Retina (tissue), 1 donor: Measurements from ENCODE around the gene ZNF750.
"Not testable (repeated sequence)": the region's sequence is repeated elsewhere in the genome, so short reads cannot be mapped to it uniquely, and the experiment has no call there.

Source experiments
- DNase-seq: peaks from one replicate; pipeline ENCODE4 v3.0.0-alpha.2; 2016

Gene ZNF750

GRCh38 chr17:82790391-82790790 lies 49.4 kb downstream of the ZNF750 start:
- no peak for DNase-seq

DNA sequence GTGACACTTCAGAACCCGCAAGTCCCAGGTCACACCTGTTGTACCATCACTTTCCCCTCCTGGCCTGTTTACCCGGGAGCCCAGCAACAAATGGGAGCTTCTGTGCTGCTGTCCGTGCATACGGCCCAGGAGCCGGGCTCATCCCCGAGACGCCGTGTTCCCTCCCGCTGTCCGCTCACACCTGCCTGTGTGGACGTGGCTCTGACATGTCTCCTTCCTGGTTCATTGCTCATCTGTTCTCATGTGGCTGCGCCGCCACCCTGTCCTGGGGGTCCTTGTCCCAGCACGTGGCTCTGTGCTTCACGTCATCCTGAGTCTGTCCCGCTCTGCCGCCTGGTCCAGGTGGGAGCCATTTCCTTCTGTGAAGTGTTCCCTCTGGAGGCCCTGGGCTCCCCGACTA lies 50.0 kb downstream of the ZNF750 start:
- no peak for DNase-seq

DNA sequence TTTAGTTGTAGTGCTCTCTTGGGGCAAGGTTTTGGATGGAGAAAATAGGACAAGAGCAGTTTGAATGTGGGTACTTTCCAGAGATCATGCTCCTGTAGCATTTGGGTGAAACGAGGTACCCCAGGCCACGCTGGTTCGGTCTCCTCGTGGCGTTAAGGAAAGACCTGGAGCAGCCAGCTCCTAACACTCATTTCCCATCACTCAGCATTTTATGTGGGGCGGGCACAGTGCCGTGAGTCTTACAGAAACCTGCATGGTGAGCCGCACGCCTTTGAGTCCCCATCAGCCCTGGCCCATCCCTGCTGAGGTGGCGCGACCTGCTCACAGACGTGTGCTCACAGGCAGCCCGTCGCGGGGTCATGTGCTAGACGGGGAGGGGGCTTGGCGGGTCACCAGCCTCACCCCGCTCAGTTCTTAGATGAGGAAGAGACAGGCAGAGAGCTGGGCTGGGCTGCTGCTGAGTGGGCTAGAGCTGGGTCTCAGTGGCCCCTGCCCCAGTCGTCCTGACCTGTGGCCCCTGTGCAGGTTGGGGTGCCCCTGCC lies 50.7 kb downstream of the ZNF750 start:
- no peak for DNase-seq

DNA sequence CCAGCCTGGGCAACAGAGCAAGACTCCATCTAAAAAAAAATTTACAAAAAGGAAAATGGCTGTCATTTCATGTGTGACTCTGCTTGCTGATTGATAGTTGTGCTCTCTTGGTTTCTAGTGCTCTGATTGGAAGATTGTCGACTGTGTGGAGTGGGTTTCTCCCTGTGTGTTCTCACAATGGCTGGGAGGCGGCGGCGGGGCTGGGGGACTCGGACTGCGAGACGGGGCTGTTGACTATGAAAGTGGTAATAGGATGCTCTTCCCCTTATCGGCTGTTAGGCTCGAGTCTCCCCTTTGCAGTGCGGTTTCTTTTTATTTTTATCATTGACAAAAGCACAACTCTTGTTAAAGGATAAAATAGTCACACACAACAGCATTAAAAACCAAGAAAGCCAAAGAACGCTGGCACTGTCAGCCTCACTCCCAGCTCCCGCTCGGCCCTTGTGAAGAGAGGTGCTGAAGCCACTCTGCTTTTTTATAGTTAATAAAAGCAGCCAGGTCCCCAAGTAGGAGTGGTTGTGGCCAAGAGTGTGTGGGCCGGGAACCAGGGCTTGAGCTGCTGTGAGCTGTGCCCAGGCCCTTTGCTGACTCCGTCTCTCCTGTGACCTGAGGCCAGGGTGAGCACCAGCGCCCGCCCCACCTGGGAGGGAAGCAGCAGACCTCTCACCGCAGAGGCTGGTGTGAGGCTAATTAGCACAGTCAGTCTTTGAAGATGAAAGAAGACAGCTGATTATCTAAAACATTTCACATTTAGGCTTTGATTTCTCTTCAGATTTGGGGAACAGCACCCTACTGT lies 51.4 kb downstream of the ZNF750 start:
- no peak for DNase-seq

DNA sequence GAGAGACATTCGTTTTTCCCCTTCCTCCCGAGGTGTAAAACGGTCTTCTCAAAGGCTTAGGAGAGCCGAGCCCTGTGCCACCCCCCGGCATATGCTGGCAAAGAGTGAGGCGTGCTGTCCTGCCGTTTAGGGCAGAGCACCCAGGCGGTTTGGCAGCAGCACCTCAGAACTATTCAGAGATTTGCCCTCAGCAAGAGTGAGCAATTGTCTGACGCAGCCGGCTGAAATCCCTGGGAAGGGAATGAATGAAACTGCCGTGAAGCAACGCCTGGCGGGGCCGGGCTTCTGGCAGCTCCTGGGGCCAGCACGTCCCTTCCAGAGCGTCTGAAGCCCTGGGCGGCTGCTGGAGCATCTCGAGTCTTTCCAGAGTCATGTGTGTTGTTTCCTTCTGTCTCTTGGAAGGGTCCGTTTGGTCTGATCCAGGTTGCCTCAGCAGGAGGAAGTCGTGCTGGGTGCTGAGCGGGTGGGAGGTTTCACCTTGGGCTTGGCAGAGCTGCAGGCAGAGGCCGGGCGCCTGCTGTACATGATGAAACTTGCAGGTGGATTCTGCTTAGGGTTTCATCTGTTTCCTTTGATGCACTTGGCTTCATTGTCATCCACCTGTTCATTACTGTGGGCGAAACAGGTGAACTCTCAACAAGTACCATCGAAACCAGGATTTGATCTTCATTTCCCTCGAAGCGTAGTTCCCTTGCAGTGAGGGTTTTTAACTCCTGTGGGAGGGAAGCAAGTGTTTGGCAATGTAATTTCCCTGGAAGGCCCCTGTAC lies 52.6 kb downstream of the ZNF750 start:
- DNase-seq, result no peak

GRCh38 chr17:82786427-82786826 lies 53.4 kb downstream of the ZNF750 start:
- DNase-seq, result no peak

- DNase-seq, result not testable (repeated sequence)
Measured at GRCh38 chr17:82785581-82785980, 54.2 kb downstream of the ZNF750 start.

GRCh38 chr17:82783498-82783897 lies 56.3 kb downstream of the ZNF750 start:
- no peak for DNase-seq

GRCh38 chr17:82782657-82783207 lies 57.1 kb downstream of the ZNF750 start:
- no peak for DNase-seq

DNA sequence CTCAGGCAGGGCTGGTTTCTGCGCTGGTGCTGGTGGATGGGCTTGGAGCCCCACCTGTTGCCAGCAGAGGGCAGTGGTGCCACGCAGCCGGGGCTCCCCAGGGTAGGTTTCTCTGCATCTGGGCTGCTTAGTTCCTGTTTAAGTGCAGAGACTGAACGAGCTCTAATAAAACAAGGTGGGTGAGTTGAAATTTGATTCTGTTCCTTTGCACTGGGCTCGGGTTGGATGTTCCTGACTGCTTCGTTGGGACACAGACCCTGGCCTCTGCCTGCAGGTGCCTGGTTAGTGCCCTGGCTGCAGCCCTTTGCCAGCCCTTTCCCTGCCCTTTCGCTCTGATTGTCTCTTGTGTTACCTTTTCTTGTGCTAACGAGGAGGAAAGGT lies 57.9 kb downstream of the ZNF750 start:
- peak; percentile 90 for DNase-seq

GRCh38 chr17:82780971-82781893 lies 58.6 kb downstream of the ZNF750 start:
- no peak for DNase-seq

DNA sequence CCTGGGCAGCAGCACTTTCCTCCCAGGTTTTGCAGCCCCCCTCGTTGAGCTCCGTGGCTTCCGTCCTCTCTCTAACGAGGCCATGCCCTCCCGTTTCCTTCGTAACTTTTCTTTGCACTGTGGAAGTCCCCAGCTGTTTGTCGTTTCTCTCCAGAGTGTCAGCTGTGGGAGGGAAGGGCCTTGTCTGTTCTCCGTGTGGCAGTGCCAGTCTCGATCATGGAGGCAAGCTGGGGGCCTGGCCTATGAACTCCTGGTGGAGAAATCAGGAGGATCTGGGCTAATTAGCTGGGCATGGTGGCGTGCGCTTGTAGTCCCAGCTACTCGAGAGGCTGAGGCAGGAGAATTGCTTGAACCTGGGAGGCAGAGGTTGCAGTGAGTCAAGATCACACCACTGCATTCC lies 59.6 kb downstream of the ZNF750 start:
- no peak for DNase-seq

DNA sequence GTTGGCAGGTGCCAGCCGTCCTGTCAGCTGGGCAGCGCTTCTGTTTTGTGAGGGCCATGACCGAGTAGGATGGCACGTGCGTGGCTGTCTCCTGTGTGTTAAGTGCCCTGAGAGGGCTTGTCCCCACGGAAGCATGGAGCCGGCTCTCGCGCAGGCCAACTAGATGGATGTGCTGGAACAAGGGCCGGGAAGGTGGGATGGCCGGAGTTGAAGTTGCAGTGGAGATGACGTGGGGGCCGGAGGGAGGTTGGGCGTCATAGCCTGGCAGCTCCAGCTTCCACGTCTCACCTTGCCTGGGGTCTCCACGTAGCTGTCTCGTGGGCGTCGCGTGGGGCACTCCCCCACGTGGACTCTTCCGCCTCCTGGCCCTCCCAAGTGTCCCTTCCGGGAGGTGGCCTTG lies 60.3 kb downstream of the ZNF750 start:
- DNase-seq, result no peak
